Thyroid gland (tissue), 4 donors: ENCODE data around the gene HYAL3. TPM values are rescaled to one million over a fixed set of nuclear protein-coding genes. Genes with fewer than 3 reads are reported as not detected.
"Not testable (repeated sequence)": the region's sequence is repeated elsewhere in the genome, so short reads cannot be mapped to it uniquely, and the experiment has no call there.

ENCODE experiments used
- DNase-seq, 2 donors: peaks; one replicate each; pipeline ENCODE4 v3.0.0-alpha.2; 2019
- H3K27ac ChIP-seq, 3 donors: fragments of 200-600 bp; sonication (generic); 1 replicate in 2 of 3; 2 replicates in 1 of 3; pipeline ENCODE4 v1.5.1; 2016 to 2019; ENCODE audit warnings: mild to moderate bottlenecking in 1 of 3, moderate library complexity in 1 of 3
- H3K27me3 ChIP-seq: fragments of 200-600 bp; sonication (generic); one replicate; pipeline ENCODE4 v1.5.1; 2019
- H3K36me3 ChIP-seq, 2 donors: fragments of 200-600 bp; sonication (generic); one replicate each; pipeline ENCODE4 v1.5.1; 2016 to 2019
- H3K4me1 ChIP-seq, 2 donors: fragments of 200-600 bp; sonication (generic); one replicate each; pipeline ENCODE4 v1.5.1; 2017 to 2019
- H3K4me3 ChIP-seq, 3 donors: fragments of 200-600 bp; sonication (generic); replicated peaks in 1 of 3; 1 replicate in 2 of 3; 2 replicates in 1 of 3; pipeline ENCODE4 v1.5.1; 2016; ENCODE audit warnings: mild to moderate bottlenecking in 1 of 3
- H3K9me3 ChIP-seq: fragments of 200-600 bp; sonication (generic); one replicate; pipeline ENCODE4 v1.5.1; 2017
- POLR2A ChIP-seq, 2 donors: fragments of 450-650 bp; IDR thresholded peaks; one replicate each; pipeline ENCODE4 v1.6.1; 2017; ENCODE audit warnings: antibody characterized with exemption in 2 of 2, mild to moderate bottlenecking in 2 of 2, moderate library complexity in 1 of 2
- WGBS, 2 donors: methylation state at CpG; one replicate each; pipeline ENCODE4 v1.1.5; 2017; 5-methylcytosine and 5-hydroxymethylcytosine counted together
- intact Hi-C: fragments of 100-400 bp; cut with DNase I; formaldehyde crosslinking; loops from one replicate; pipeline ENCODE4 v1.15.1; 2023
- total RNA-seq, 4 donors: library from RNA; depleted of rRNA; stranded (reverse); fragments of >200 nt; gene quantifications; one replicate each; pipeline ENCODE4 v1.2.3, GENCODE V29; 2016
- TF ChIP-seq, protein P1 (sequence below), 6 experiments: fragments of 200-600 bp in 3 of 6; fragments of 450-650 bp in 3 of 6; sonication (generic) in 3 of 6; IDR thresholded peaks; one replicate each; pipeline ENCODE4 v1.5.1; 2016 to 2019; ENCODE audit warnings: antibody characterized with exemption in 6 of 6, mild to moderate bottlenecking in 2 of 6, inconsistent platforms in 1 of 6, moderate library complexity in 1 of 6

The HYAL3 gene
- total RNA-seq, 4 donors from 2014 or later = 2.7 to 6.7 (median 3.8) TPM

DNA sequence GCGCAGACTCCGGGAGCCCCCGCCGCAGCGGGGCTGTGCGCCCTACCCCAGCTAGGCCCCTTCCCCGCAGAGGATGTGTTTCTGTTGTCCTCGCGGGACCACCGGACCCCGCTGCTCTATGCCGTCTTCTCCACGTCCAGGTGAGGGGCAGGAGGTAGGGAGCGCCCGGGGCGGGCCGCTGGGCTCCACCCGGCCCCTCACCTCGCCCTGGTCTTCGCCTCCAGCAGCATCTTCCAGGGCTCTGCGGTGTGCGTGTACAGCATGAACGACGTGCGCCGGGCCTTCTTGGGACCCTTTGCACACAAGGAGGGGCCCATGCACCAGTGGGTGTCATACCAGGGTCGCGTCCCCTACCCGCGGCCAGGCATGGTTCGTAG, 25.5 kb downstream of the HYAL3 start:
- Histone ChIP-seq H3K27ac (no peak overlapping the region), H3K4me3 (peak overlapping the region in 1 of 3 donors; percentile 13), H3K9me3 (no peaks in the 10 kb centered on the region), H3K36me3 (no peaks in the 10 kb centered on the region), H3K27me3 (no peaks in the 10 kb centered on the region), H3K4me1 (peaks cover 22 to 42% of the 10 kb centered on the region in 2 donors)
- intact Hi-C loops = loop anchor here (2.0 kb wide), 2 partner anchors 47 to 79 kb away; no protein-coding TSS in a partner anchor
- TF ChIP-seq POLR2A (IDR thresholded peaks at IDR 0.05) = no peak
- TF ChIP-seq, protein P1, sequence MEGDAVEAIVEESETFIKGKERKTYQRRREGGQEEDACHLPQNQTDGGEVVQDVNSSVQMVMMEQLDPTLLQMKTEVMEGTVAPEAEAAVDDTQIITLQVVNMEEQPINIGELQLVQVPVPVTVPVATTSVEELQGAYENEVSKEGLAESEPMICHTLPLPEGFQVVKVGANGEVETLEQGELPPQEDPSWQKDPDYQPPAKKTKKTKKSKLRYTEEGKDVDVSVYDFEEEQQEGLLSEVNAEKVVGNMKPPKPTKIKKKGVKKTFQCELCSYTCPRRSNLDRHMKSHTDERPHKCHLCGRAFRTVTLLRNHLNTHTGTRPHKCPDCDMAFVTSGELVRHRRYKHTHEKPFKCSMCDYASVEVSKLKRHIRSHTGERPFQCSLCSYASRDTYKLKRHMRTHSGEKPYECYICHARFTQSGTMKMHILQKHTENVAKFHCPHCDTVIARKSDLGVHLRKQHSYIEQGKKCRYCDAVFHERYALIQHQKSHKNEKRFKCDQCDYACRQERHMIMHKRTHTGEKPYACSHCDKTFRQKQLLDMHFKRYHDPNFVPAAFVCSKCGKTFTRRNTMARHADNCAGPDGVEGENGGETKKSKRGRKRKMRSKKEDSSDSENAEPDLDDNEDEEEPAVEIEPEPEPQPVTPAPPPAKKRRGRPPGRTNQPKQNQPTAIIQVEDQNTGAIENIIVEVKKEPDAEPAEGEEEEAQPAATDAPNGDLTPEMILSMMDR (IDR thresholded peaks at IDR 0.05) = no peak
- no peak for DNase-seq
- WGBS, 2 donors = 47 to 48% methylated on average over 6 to 23 of the region's 31 CpGs

DNA sequence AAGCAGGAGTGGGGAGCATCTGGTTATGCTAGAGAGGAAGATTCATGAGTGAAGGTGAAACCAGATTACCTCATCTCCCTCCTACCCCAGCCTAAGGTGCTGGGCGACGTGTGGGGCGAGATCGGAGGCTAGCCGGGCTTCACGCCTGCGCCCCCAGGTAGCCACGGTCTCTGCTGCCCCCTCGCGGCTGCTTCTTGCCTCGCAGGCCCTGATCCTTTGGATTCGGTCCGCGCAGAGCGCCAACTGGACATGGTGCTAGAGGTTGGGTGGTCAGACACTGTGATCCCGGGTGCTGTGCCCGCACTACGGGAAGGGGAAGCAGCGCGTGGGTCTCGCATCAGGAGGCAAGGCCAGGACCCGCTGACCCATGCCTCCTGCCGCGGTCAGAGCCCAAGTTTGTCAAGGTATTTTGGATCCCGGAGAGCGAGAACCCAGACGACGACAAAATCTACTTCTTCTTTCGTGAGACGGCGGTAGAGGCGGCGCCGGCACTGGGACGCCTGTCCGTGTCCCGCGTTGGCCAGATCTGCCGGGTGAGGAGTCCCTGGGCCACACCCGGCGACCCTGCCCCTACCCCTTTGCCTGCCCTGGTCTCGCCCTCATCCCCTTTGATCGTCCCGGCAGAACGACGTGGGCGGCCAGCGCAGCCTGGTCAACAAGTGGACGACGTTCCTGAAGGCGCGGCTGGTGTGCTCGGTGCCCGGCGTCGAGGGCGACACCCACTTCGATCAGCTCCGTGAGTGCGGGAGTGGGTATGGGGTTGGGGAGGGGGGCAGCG, 26.1 kb downstream of the HYAL3 start:
- no peaks in the 10 kb centered on the region for H3K9me3 ChIP-seq
- 1 to 3% methylated on average over 14 to 39 of the region's 61 CpGs for WGBS, 2 donors
- intact Hi-C loops = loop anchor here (2.0 kb wide), 1 partner anchor 46 kb away; no protein-coding TSS in a partner anchor
- H3K27ac ChIP-seq = peak overlapping the region in 1 of 3 donors; percentile 43
- TF ChIP-seq, protein P1 (IDR thresholded peaks at IDR 0.05) = peak; percentile 95 to 99 (median 97)
- TF ChIP-seq POLR2A (IDR thresholded peaks at IDR 0.05) = peak in 1 of 2 donors; percentile 17
- H3K4me3 ChIP-seq = peak overlapping the region in 1 of 3 donors; percentile 13
- no peaks in the 10 kb centered on the region for H3K36me3 ChIP-seq
- peak; percentile 84 to 88 for DNase-seq
- H3K27me3 ChIP-seq = no peaks in the 10 kb centered on the region
- H3K4me1 ChIP-seq = peaks cover 28 to 48% of the 10 kb centered on the region in 2 donors

DNA sequence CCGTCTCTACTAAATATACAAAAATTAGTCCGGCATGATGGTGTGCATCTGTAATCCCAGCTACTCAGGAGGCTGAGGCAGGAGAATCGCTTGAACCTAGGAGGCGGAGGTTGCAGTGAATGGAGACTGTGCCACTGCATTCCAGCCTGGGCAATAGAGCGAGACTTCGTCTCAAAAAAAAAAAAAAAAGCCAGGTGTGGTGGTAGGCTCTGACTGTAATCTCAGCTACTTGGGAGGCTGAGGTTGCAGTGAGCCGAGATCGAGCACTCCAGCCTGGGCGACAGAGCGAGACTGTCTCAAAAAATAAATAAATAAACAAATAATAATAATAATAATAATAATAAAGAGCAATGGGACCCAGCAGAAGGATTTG, 26.7 kb downstream of the HYAL3 start:
- not testable (repeated sequence) for H3K36me3 ChIP-seq, DNase-seq, H3K9me3 ChIP-seq, H3K4me3 ChIP-seq, H3K27me3 ChIP-seq, H3K27ac ChIP-seq
- peaks cover 34 to 54% of the 10 kb centered on the region in 2 donors for H3K4me1 ChIP-seq
- intact Hi-C loops = loop anchor here (2.0 kb wide), 1 partner anchor 46 kb away; no protein-coding TSS in a partner anchor
- 48 to 56% methylated on average over 10 of the region's 10 CpGs for WGBS, 2 donors

DNA sequence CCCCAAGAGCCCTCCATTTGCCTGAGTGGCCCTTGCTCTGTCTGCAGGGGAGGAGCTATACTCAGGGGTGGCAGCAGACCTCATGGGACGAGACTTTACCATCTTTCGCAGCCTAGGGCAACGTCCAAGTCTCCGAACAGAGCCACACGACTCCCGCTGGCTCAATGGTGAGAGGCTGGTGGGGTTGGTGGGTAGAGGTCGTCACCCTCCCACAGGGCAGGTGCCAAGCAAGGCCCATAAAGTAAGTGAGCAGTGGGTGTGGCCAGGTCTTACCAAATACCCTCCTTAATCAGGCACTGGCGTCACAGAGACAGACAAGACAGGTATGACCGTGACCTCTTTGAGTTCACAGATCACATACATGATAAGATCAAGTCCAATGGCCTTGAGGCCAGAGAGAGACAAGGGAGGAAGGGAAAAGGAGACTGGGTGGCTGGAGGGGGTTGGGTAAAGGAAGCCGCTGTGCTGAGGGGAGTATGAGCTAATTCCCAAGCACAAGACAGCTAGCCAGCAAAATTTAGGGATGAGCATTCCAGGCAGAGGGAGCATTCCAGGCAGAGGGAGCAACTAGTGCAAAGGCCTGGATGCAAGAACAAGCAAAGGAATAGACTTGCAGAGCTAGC, 27.8 kb downstream of the HYAL3 start:
- no peak overlapping the region for H3K4me3 ChIP-seq
- no peaks in the 10 kb centered on the region for H3K9me3 ChIP-seq
- no peak for DNase-seq
- no peak for TF ChIP-seq POLR2A (IDR thresholded peaks at IDR 0.05)
- TF ChIP-seq, protein P1 (IDR thresholded peaks at IDR 0.05) = no peak
- 89 to 92% methylated on average over 9 to 10 of the region's 10 CpGs for WGBS, 2 donors
- H3K36me3 ChIP-seq = no peaks in the 10 kb centered on the region
- peaks cover 43 to 62% of the 10 kb centered on the region in 2 donors for H3K4me1 ChIP-seq
- intact Hi-C loops = no loop called here
- H3K27ac ChIP-seq = no peak overlapping the region
- no peaks in the 10 kb centered on the region for H3K27me3 ChIP-seq

DNA sequence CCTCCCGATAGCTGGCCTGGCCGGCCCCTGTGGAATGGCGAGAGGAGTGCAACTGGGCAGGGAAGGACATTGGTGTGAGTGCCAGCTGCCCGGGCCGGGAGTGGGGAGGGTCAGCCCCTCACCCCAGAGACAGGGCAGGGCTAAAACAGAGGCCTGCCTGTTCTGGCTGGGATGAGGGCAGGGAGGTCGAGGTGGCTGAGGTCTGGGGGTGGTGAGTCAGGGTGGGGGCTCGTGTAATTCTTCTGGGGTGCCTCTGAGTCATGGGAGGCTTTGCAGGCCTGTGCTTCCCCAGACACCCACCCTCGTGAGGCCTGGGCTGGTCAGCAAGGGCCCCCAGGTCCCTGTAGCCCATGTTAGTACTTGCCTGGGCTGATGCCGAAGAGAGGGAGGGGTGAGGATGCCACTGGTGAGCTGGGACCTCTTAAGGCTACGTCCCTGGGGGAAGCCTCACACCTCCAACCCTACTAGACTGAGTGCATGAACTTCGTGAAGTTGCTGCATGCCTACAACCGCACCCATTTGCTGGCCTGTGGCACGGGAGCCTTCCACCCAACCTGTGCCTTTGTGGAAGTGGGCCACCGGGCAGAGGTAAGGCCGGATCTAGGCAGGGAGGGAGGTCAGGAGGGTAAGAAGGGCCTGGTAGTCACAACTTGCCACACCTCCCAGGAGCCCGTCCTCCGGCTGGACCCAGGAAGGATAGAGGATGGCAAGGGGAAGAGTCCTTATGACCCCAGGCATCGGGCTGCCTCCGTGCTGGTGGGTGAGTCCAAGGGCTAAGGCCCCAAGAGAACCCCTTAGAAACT, 28.6 kb downstream of the HYAL3 start:
- H3K27me3 ChIP-seq = no peaks in the 10 kb centered on the region
- WGBS, 2 donors = 88 to 89% methylated on average over 10 to 17 of the region's 19 CpGs
- no peak overlapping the region for H3K4me3 ChIP-seq
- TF ChIP-seq, protein P1 (IDR thresholded peaks at IDR 0.05) = no peak
- no peak for TF ChIP-seq POLR2A (IDR thresholded peaks at IDR 0.05)
- intact Hi-C loops = no loop called here
- H3K4me1 ChIP-seq = peaks cover 51 to 70% of the 10 kb centered on the region in 2 donors
- H3K9me3 ChIP-seq = no peaks in the 10 kb centered on the region
- DNase-seq = no peak
- H3K36me3 ChIP-seq = no peaks in the 10 kb centered on the region
- no peak overlapping the region for H3K27ac ChIP-seq
